ENCODE data around the gene DNAJB6.

DNA sequence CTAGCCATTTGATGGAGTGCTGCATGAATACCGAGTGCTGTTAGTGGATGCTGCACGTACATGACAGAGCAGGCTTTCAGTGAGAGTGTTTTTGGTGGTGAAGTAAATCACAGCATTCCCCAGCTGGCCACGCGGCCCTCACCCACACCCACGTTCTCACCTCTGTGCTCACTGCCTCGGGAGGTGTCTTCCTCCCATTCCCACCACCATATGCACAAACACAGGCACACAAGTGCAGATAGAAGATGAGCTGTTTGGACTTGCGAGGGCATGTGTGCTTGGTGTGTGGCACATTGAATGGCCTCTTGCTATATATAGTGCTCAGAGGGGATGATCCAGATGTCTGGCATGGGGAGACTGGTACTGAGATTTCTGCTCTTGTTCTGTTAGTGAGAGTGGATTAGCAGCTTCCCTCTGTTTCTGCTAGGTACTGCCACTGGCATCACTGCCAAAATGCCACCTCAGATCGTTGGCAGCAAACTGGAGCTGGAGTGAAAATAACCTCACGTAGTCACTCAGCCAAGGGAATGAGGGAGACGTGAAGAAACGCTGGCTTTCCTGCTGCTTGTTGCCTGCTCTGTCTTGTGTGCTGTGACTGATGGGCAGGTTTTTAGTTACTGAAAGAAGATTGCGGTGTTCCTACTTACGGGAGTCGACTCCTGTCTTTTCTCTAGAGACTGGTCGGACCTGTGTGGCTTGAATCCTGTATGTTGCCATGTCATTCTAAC is 19.1 kb downstream of the DNAJB6 start:
- TF ChIP-seq, protein P1, sequence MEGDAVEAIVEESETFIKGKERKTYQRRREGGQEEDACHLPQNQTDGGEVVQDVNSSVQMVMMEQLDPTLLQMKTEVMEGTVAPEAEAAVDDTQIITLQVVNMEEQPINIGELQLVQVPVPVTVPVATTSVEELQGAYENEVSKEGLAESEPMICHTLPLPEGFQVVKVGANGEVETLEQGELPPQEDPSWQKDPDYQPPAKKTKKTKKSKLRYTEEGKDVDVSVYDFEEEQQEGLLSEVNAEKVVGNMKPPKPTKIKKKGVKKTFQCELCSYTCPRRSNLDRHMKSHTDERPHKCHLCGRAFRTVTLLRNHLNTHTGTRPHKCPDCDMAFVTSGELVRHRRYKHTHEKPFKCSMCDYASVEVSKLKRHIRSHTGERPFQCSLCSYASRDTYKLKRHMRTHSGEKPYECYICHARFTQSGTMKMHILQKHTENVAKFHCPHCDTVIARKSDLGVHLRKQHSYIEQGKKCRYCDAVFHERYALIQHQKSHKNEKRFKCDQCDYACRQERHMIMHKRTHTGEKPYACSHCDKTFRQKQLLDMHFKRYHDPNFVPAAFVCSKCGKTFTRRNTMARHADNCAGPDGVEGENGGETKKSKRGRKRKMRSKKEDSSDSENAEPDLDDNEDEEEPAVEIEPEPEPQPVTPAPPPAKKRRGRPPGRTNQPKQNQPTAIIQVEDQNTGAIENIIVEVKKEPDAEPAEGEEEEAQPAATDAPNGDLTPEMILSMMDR (IDR thresholded peaks at IDR 0.05), result no peak
- TF ChIP-seq POLR2A (IDR thresholded peaks at IDR 0.05), result no peak

All from lower leg skin (tissue), 3 donors.